Neural progenitor cell (in vitro differentiated cells): ENCODE measurements around the gene RHD. TPM values are rescaled to one million over a fixed set of nuclear protein-coding genes. Genes with fewer than 3 reads are reported as not detected.
"Not testable (repeated sequence)": the region's sequence is repeated elsewhere in the genome, so short reads cannot be mapped to it uniquely, and the experiment has no call there.

ENCODE experiments used
- DNase-seq: peaks from one replicate; pipeline ENCODE4 v3.0.0-alpha.2; 2016; ENCODE audit warnings: low spot score
- H2AFZ ChIP-seq: fragments of 200-600 bp; sonication (generic); replicated peaks from 2 replicates; pipeline ENCODE4 v1.6.1; 2016; ENCODE audit warnings: antibody characterized with exemption
- H3F3A ChIP-seq: fragments of 200-600 bp; sonication (generic); 2 replicates; pipeline ENCODE4 v1.6.1; 2016; ENCODE audit warnings: antibody characterized with exemption, low read depth
- H3K27ac ChIP-seq: fragments of 200-600 bp; sonication (generic); 2 replicates; pipeline ENCODE4 v1.5.1; 2016; ENCODE audit warnings: mild to moderate bottlenecking
- H3K27me3 ChIP-seq: fragments of 200-600 bp; sonication (generic); 2 replicates; pipeline ENCODE4 v1.6.1; 2016; ENCODE audit warnings: mild to moderate bottlenecking, moderate library complexity
- H3K36me3 ChIP-seq: fragments of 200-600 bp; sonication (generic); 2 replicates; pipeline ENCODE4 v1.5.1; 2016
- H3K4me1 ChIP-seq: fragments of 200-600 bp; sonication (generic); 2 replicates; pipeline ENCODE4 v1.6.1; 2016; ENCODE audit warnings: mixed run types
- H3K4me2 ChIP-seq: fragments of 200-600 bp; sonication (generic); 2 replicates; pipeline ENCODE4 v1.6.1; 2016
- H3K4me3 ChIP-seq: fragments of 200-600 bp; sonication (generic); 2 replicates; pipeline ENCODE4 v1.5.1; 2016
- H3K79me2 ChIP-seq: fragments of 200-600 bp; sonication (generic); 2 replicates; pipeline ENCODE4 v1.6.1; 2016; ENCODE audit warnings: low read depth
- H3K9ac ChIP-seq: fragments of 200-600 bp; sonication (generic); 2 replicates; pipeline ENCODE4 v1.6.1; 2016
- H3K9me3 ChIP-seq: fragments of 200-600 bp; sonication (generic); 2 replicates; pipeline ENCODE4 v1.5.1; 2016; ENCODE audit warnings: low read depth
- H4K20me1 ChIP-seq: fragments of 200-600 bp; sonication (generic); 2 replicates; pipeline ENCODE4 v1.6.1; 2016; ENCODE audit warnings: low read depth
- H3K27ac Mint-ChIP-seq: 3 replicates; pipeline ENCODE4 v1.8.0; 2021; ENCODE audit warnings: mixed read lengths
- H3K27me3 Mint-ChIP-seq: 2 replicates; pipeline ENCODE4 v1.8.0; 2022; ENCODE audit warnings: low read depth, mild to moderate bottlenecking, inconsistent platforms, moderate library complexity, mixed read lengths; ENCODE audit not compliant: insufficient read depth
- H3K36me3 Mint-ChIP-seq: 3 replicates; pipeline ENCODE4 v1.8.0; 2021; ENCODE audit warnings: mixed read lengths
- H3K4me1 Mint-ChIP-seq: 3 replicates; pipeline ENCODE4 v1.8.0; 2021; ENCODE audit warnings: mixed read lengths
- H3K4me3 Mint-ChIP-seq: 3 replicates; pipeline ENCODE4 v1.8.0; 2021; ENCODE audit warnings: mild to moderate bottlenecking, moderate library complexity, mixed read lengths
- H3K9me3 Mint-ChIP-seq: 3 replicates; pipeline ENCODE4 v1.8.0; 2020; ENCODE audit warnings: mixed read lengths
- EZH2 ChIP-seq: fragments of 200-600 bp; sonication (generic); IDR thresholded peaks from 2 replicates; pipeline ENCODE4 v1.6.1; 2017; ENCODE audit warnings: antibody characterized with exemption, mild to moderate bottlenecking, moderate library complexity
- EZH2phosphoT487 ChIP-seq: fragments of 200-600 bp; sonication (generic); IDR thresholded peaks from 2 replicates; pipeline ENCODE4 v1.6.1; 2017; ENCODE audit warnings: antibody characterized with exemption
- total RNA-seq: library from RNA; depleted of rRNA; stranded (reverse); fragments of >200 nt; gene quantifications from 2 replicates; pipeline ENCODE4 v1.2.3, GENCODE V29; 2015; ENCODE audit warnings: low replicate concordance
- TF ChIP-seq, protein P1 (sequence below): fragments of 200-600 bp; sonication (generic); IDR thresholded peaks from 2 replicates; pipeline ENCODE4 v1.5.1; 2017; ENCODE audit warnings: antibody characterized with exemption, mild to moderate bottlenecking

RHD gene
- total RNA-seq, 1 donor from 2014 or later = not detected

GRCh38 chr1:25232866-25233784, 39.2 kb upstream of the RHD start:
- Histone ChIP-seq H3K4me1 (peaks cover 10% of the 10 kb centered on the region), H2AFZ (peak overlapping the region; percentile 79), H3K27me3 (no peaks in the 10 kb centered on the region), H3F3A (peaks cover 24% of the 10 kb centered on the region), H3K9ac (peak overlapping the region; percentile 68), H3K79me2 (peaks cover 70% of the 10 kb centered on the region), H3K27ac (peak overlapping the region; percentile 43), H3K9me3 (no peaks in the 10 kb centered on the region), H3K4me2 (peak overlapping the region; percentile 99), H3K36me3 (peaks cover 3% of the 10 kb centered on the region), H3K4me3 (peak overlapping the region; percentile 88), H4K20me1 (peaks cover 3% of the 10 kb centered on the region)
- no peaks in the 10 kb centered on the region for H3K9me3 Mint-ChIP-seq
- TF ChIP-seq EZH2phosphoT487 (no peak), EZH2 (no peak)
- TF ChIP-seq, protein P1, sequence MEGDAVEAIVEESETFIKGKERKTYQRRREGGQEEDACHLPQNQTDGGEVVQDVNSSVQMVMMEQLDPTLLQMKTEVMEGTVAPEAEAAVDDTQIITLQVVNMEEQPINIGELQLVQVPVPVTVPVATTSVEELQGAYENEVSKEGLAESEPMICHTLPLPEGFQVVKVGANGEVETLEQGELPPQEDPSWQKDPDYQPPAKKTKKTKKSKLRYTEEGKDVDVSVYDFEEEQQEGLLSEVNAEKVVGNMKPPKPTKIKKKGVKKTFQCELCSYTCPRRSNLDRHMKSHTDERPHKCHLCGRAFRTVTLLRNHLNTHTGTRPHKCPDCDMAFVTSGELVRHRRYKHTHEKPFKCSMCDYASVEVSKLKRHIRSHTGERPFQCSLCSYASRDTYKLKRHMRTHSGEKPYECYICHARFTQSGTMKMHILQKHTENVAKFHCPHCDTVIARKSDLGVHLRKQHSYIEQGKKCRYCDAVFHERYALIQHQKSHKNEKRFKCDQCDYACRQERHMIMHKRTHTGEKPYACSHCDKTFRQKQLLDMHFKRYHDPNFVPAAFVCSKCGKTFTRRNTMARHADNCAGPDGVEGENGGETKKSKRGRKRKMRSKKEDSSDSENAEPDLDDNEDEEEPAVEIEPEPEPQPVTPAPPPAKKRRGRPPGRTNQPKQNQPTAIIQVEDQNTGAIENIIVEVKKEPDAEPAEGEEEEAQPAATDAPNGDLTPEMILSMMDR = no peak
- peak overlapping the region; percentile 97 for H3K27ac Mint-ChIP-seq
- H3K4me3 Mint-ChIP-seq = no peak overlapping the region
- peaks cover 14% of the 10 kb centered on the region for H3K4me1 Mint-ChIP-seq
- H3K36me3 Mint-ChIP-seq = peaks cover 4% of the 10 kb centered on the region
- DNase-seq = peak; percentile 82
- H3K27me3 Mint-ChIP-seq = no peaks in the 10 kb centered on the region

DNA sequence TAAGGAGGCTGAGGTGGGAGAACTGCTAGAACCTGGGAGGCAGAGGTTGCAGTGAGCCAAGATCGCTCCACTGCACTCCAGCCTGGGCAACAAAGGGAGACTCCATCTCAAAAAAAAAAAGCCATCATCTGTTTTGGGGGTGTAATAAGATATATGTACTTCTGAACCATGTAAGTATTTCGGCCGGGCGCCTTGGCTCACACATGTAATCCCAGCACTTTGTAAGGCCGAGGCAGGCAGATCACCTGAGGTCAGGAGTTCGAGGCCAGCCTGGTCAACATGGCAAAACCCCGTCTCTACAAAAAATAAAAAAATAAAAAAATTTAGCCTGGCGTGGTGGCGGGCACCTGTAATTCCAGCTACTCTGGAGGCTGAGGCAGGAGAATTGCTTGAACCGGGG, 36.9 kb upstream of the RHD start:
- H3K4me1 Mint-ChIP-seq = peaks cover 25% of the 10 kb centered on the region
- not testable (repeated sequence) for H3K4me3 ChIP-seq, H3K4me3 Mint-ChIP-seq, H3K27ac Mint-ChIP-seq, H3K27me3 Mint-ChIP-seq, H3K36me3 ChIP-seq, H4K20me1 ChIP-seq, H3K36me3 Mint-ChIP-seq, H2AFZ ChIP-seq, H3K27me3 ChIP-seq, H3K9ac ChIP-seq, H3K9me3 ChIP-seq, H3K4me2 ChIP-seq, DNase-seq, H3K9me3 Mint-ChIP-seq, H3K27ac ChIP-seq
- peaks cover 14% of the 10 kb centered on the region for H3K4me1 ChIP-seq
- H3F3A ChIP-seq = peaks cover 42% of the 10 kb centered on the region
- peaks cover 65% of the 10 kb centered on the region for H3K79me2 ChIP-seq

GRCh38 chr1:25236261-25236660, 36.0 kb upstream of the RHD start:
- H2AFZ ChIP-seq, H3K36me3 Mint-ChIP-seq, H3K27ac Mint-ChIP-seq, H3K9me3 ChIP-seq, H3K27ac ChIP-seq, H3K27me3 ChIP-seq, H3K4me3 Mint-ChIP-seq, H3K9ac ChIP-seq, H3K4me3 ChIP-seq, H3K9me3 Mint-ChIP-seq, H3K36me3 ChIP-seq, H3K4me2 ChIP-seq, H4K20me1 ChIP-seq, DNase-seq, H3K27me3 Mint-ChIP-seq: not testable (repeated sequence)
- peaks cover 50% of the 10 kb centered on the region for H3F3A ChIP-seq
- H3K4me1 Mint-ChIP-seq = peaks cover 26% of the 10 kb centered on the region
- peaks cover 16% of the 10 kb centered on the region for H3K4me1 ChIP-seq
- peaks cover 62% of the 10 kb centered on the region for H3K79me2 ChIP-seq

DNA sequence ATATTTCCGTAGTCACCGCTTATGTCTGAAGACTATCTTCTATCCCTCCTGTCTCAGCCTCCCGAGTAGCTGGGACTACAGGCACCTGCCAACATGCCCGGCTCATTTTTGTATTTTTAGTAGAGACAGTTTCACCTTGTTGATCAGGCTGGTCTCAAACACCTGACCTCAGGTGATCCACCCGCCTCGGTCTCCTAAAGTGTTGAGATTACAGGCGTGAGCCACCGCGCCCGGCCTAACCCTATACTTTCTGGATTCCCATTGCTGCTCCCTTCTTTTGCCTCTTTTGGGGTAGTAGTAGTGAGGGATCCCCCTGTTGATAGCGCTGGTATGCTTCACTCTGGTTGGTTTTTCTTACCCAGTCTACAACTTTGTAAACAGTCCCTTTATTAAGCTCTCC, 34.3 kb upstream of the RHD start:
- H3K79me2 ChIP-seq = peaks cover 46% of the 10 kb centered on the region
- H3K27ac ChIP-seq = no peak overlapping the region
- H4K20me1 ChIP-seq = peaks cover 3% of the 10 kb centered on the region
- no peaks in the 10 kb centered on the region for H3K27me3 Mint-ChIP-seq
- H3K9me3 ChIP-seq = no peaks in the 10 kb centered on the region
- no peaks in the 10 kb centered on the region for H3K9me3 Mint-ChIP-seq
- no peak overlapping the region for H3K27ac Mint-ChIP-seq
- no peak overlapping the region for H3K9ac ChIP-seq
- TF ChIP-seq EZH2phosphoT487 (no peak), EZH2 (no peak)
- TF ChIP-seq, protein P1 = no peak
- H3K4me3 Mint-ChIP-seq = no peak overlapping the region
- H3K27me3 ChIP-seq = no peaks in the 10 kb centered on the region
- H3K4me2 ChIP-seq = no peak overlapping the region
- no peaks in the 10 kb centered on the region for H3K36me3 ChIP-seq
- H3K36me3 Mint-ChIP-seq = peaks cover 2% of the 10 kb centered on the region
- H3F3A ChIP-seq = peaks cover 57% of the 10 kb centered on the region
- H3K4me1 Mint-ChIP-seq = peaks cover 21% of the 10 kb centered on the region
- H2AFZ ChIP-seq = no peak overlapping the region
- no peak for DNase-seq
- H3K4me3 ChIP-seq = no peak overlapping the region
- H3K4me1 ChIP-seq = peaks cover 11% of the 10 kb centered on the region
